Neural progenitor cell (in vitro differentiated cells): ENCODE results near the gene RPL26. TPM values are rescaled to one million over a fixed set of nuclear protein-coding genes. Genes with fewer than 3 reads are reported as not detected.

Experiments used
- DNase-seq: peaks from one replicate; pipeline ENCODE4 v3.0.0-alpha.2; 2016; ENCODE audit warnings: low spot score
- H2AFZ ChIP-seq: fragments of 200-600 bp; sonication (generic); replicated peaks from 2 replicates; pipeline ENCODE4 v1.6.1; 2016; ENCODE audit warnings: antibody characterized with exemption
- H3F3A ChIP-seq: fragments of 200-600 bp; sonication (generic); 2 replicates; pipeline ENCODE4 v1.6.1; 2016; ENCODE audit warnings: antibody characterized with exemption, low read depth
- H3K27ac ChIP-seq: fragments of 200-600 bp; sonication (generic); 2 replicates; pipeline ENCODE4 v1.5.1; 2016; ENCODE audit warnings: mild to moderate bottlenecking
- H3K27me3 ChIP-seq: fragments of 200-600 bp; sonication (generic); 2 replicates; pipeline ENCODE4 v1.6.1; 2016; ENCODE audit warnings: mild to moderate bottlenecking, moderate library complexity
- H3K36me3 ChIP-seq: fragments of 200-600 bp; sonication (generic); 2 replicates; pipeline ENCODE4 v1.5.1; 2016
- H3K4me1 ChIP-seq: fragments of 200-600 bp; sonication (generic); 2 replicates; pipeline ENCODE4 v1.6.1; 2016; ENCODE audit warnings: mixed run types
- H3K4me2 ChIP-seq: fragments of 200-600 bp; sonication (generic); 2 replicates; pipeline ENCODE4 v1.6.1; 2016
- H3K4me3 ChIP-seq: fragments of 200-600 bp; sonication (generic); 2 replicates; pipeline ENCODE4 v1.5.1; 2016
- H3K79me2 ChIP-seq: fragments of 200-600 bp; sonication (generic); 2 replicates; pipeline ENCODE4 v1.6.1; 2016; ENCODE audit warnings: low read depth
- H3K9ac ChIP-seq: fragments of 200-600 bp; sonication (generic); 2 replicates; pipeline ENCODE4 v1.6.1; 2016
- H3K9me3 ChIP-seq: fragments of 200-600 bp; sonication (generic); 2 replicates; pipeline ENCODE4 v1.5.1; 2016; ENCODE audit warnings: low read depth
- H4K20me1 ChIP-seq: fragments of 200-600 bp; sonication (generic); 2 replicates; pipeline ENCODE4 v1.6.1; 2016; ENCODE audit warnings: low read depth
- H3K27ac Mint-ChIP-seq: 3 replicates; pipeline ENCODE4 v1.8.0; 2021; ENCODE audit warnings: mixed read lengths
- H3K27me3 Mint-ChIP-seq: 2 replicates; pipeline ENCODE4 v1.8.0; 2022; ENCODE audit warnings: low read depth, mild to moderate bottlenecking, inconsistent platforms, moderate library complexity, mixed read lengths; ENCODE audit not compliant: insufficient read depth
- H3K36me3 Mint-ChIP-seq: 3 replicates; pipeline ENCODE4 v1.8.0; 2021; ENCODE audit warnings: mixed read lengths
- H3K4me1 Mint-ChIP-seq: 3 replicates; pipeline ENCODE4 v1.8.0; 2021; ENCODE audit warnings: mixed read lengths
- H3K4me3 Mint-ChIP-seq: 3 replicates; pipeline ENCODE4 v1.8.0; 2021; ENCODE audit warnings: mild to moderate bottlenecking, moderate library complexity, mixed read lengths
- H3K9me3 Mint-ChIP-seq: 3 replicates; pipeline ENCODE4 v1.8.0; 2020; ENCODE audit warnings: mixed read lengths
- CTCF ChIP-seq: fragments of 200-600 bp; sonication (generic); IDR thresholded peaks from 2 replicates; pipeline ENCODE4 v1.5.1; 2017; ENCODE audit warnings: antibody characterized with exemption, mild to moderate bottlenecking
- EZH2 ChIP-seq: fragments of 200-600 bp; sonication (generic); IDR thresholded peaks from 2 replicates; pipeline ENCODE4 v1.6.1; 2017; ENCODE audit warnings: antibody characterized with exemption, mild to moderate bottlenecking, moderate library complexity
- EZH2phosphoT487 ChIP-seq: fragments of 200-600 bp; sonication (generic); IDR thresholded peaks from 2 replicates; pipeline ENCODE4 v1.6.1; 2017; ENCODE audit warnings: antibody characterized with exemption
- total RNA-seq: library from RNA; depleted of rRNA; stranded (reverse); fragments of >200 nt; gene quantifications from 2 replicates; pipeline ENCODE4 v1.2.3, GENCODE V29; 2015; ENCODE audit warnings: low replicate concordance

The RPL26 gene
- total RNA-seq, 1 donor from 2014 or later, result 8,768 TPM

GRCh38 chr17:8409966-8410882, 27.2 kb upstream of the RPL26 start:
- Histone ChIP-seq H2AFZ (peak overlapping the region; percentile 77), H3K36me3 (no peaks in the 10 kb centered on the region), H3K27me3 (no peaks in the 10 kb centered on the region), H3K4me3 (no peak overlapping the region), H4K20me1 (no peaks in the 10 kb centered on the region), H3K27ac (no peak overlapping the region), H3K9ac (no peak overlapping the region), H3K9me3 (no peaks in the 10 kb centered on the region), H3K4me1 (no peaks in the 10 kb centered on the region), H3K79me2 (no peaks in the 10 kb centered on the region), H3F3A (peaks cover 7% of the 10 kb centered on the region), H3K4me2 (no peak overlapping the region)
- TF ChIP-seq CTCF, result peak; percentile 90
- no peak for TF ChIP-seq EZH2
- peaks cover 12% of the 10 kb centered on the region for H3K27me3 Mint-ChIP-seq
- DNase-seq, result peak; percentile 92
- no peak overlapping the region for H3K27ac Mint-ChIP-seq
- peaks cover 8% of the 10 kb centered on the region for H3K4me1 Mint-ChIP-seq
- H3K9me3 Mint-ChIP-seq, result no peaks in the 10 kb centered on the region
- peak overlapping the region; percentile 1 for H3K4me3 Mint-ChIP-seq
- no peaks in the 10 kb centered on the region for H3K36me3 Mint-ChIP-seq

GRCh38 chr17:8408371-8408770, 25.4 kb upstream of the RPL26 start:
- Histone ChIP-seq H3K27ac (no peak overlapping the region), H3K36me3 (no peaks in the 10 kb centered on the region), H3K4me3 (no peak overlapping the region), H3F3A (peaks cover 7% of the 10 kb centered on the region), H3K9me3 (no peaks in the 10 kb centered on the region), H3K4me2 (no peak overlapping the region), H3K27me3 (no peaks in the 10 kb centered on the region), H3K9ac (no peak overlapping the region), H3K4me1 (no peaks in the 10 kb centered on the region), H2AFZ (peak overlapping the region; percentile 79), H3K79me2 (no peaks in the 10 kb centered on the region), H4K20me1 (no peaks in the 10 kb centered on the region)
- no peaks in the 10 kb centered on the region for H3K9me3 Mint-ChIP-seq
- H3K36me3 Mint-ChIP-seq, result no peaks in the 10 kb centered on the region
- TF ChIP-seq EZH2phosphoT487, result no peak
- H3K4me3 Mint-ChIP-seq, result no peak overlapping the region
- no peak overlapping the region for H3K27ac Mint-ChIP-seq
- peaks cover 8% of the 10 kb centered on the region for H3K4me1 Mint-ChIP-seq
- DNase-seq, result peak; percentile 9
- peaks cover 12% of the 10 kb centered on the region for H3K27me3 Mint-ChIP-seq

- H3K9me3 Mint-ChIP-seq, result no peaks in the 10 kb centered on the region
- no peak overlapping the region for H3K27ac ChIP-seq
These were observed 23.2 kb upstream of the RPL26 start for GRCh38 chr17:8406174-8406573.

More at GRCh38 chr17:8406174-8406573, 23.2 kb upstream of the RPL26 start:
- Histone ChIP-seq H3K4me3 (no peak overlapping the region), H3F3A (peaks cover 7% of the 10 kb centered on the region), H3K9me3 (no peaks in the 10 kb centered on the region), H3K9ac (no peak overlapping the region), H3K27me3 (no peaks in the 10 kb centered on the region), H2AFZ (peak overlapping the region; percentile 50), H3K79me2 (no peaks in the 10 kb centered on the region), H4K20me1 (no peaks in the 10 kb centered on the region), H3K4me2 (no peak overlapping the region), H3K36me3 (no peaks in the 10 kb centered on the region), H3K4me1 (no peaks in the 10 kb centered on the region)
- Mint-ChIP-seq H3K4me1 (peaks cover 8% of the 10 kb centered on the region), H3K4me3 (no peak overlapping the region), H3K36me3 (no peaks in the 10 kb centered on the region), H3K27me3 (peaks cover 13% of the 10 kb centered on the region), H3K27ac (peak overlapping the region; percentile 39)
- TF ChIP-seq EZH2 (no peak), EZH2phosphoT487 (no peak), CTCF (no peak)
- DNase-seq, result no peak
